Hepatocyte (in vitro differentiated cells): ENCODE measurements around the gene STEAP4.

ENCODE experiments used
- EZH2 ChIP-seq: fragments of 200-600 bp; sonication (generic); IDR thresholded peaks from 2 replicates; pipeline ENCODE4 v1.6.1; 2016; ENCODE audit warnings: antibody characterized with exemption, mild to moderate bottlenecking, borderline replicate concordance
- EZH2phosphoT487 ChIP-seq: fragments of 200-600 bp; sonication (generic); IDR thresholded peaks from one replicate; pipeline ENCODE4 v1.6.1; 2018; ENCODE audit warnings: antibody characterized with exemption, mild to moderate bottlenecking, low read depth, moderate library complexity; ENCODE audit not compliant: unreplicated experiment, severe bottlenecking
- TF ChIP-seq, protein P1 (sequence below): fragments of 200-600 bp; sonication (generic); IDR thresholded peaks from 2 replicates; pipeline ENCODE4 v1.5.1; 2016; ENCODE audit warnings: antibody characterized with exemption, mild to moderate bottlenecking; ENCODE audit not compliant: poor library complexity

GRCh38 chr7:88312061-88312663 is 5.5 kb upstream of the STEAP4 start:
- TF ChIP-seq, protein P1, sequence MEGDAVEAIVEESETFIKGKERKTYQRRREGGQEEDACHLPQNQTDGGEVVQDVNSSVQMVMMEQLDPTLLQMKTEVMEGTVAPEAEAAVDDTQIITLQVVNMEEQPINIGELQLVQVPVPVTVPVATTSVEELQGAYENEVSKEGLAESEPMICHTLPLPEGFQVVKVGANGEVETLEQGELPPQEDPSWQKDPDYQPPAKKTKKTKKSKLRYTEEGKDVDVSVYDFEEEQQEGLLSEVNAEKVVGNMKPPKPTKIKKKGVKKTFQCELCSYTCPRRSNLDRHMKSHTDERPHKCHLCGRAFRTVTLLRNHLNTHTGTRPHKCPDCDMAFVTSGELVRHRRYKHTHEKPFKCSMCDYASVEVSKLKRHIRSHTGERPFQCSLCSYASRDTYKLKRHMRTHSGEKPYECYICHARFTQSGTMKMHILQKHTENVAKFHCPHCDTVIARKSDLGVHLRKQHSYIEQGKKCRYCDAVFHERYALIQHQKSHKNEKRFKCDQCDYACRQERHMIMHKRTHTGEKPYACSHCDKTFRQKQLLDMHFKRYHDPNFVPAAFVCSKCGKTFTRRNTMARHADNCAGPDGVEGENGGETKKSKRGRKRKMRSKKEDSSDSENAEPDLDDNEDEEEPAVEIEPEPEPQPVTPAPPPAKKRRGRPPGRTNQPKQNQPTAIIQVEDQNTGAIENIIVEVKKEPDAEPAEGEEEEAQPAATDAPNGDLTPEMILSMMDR: no peak
- TF ChIP-seq EZH2 (no peak), EZH2phosphoT487 (no peak)
